SJCRH30 (cell line): ENCODE results near the gene PRSS27. TPM values are rescaled to one million over a fixed set of nuclear protein-coding genes. Genes with fewer than 3 reads are reported as not detected.
"Not testable (repeated sequence)": the region's sequence is repeated elsewhere in the genome, so short reads cannot be mapped to it uniquely, and the experiment has no call there.

Experiments used
- DNase-seq, 2 experiments: peaks; one replicate each; pipeline ENCODE4 v3.0.0-alpha.2; 2015 to 2020
- H3K27ac ChIP-seq: fragments of 250-450 bp; sonication (Bioruptor Pico); 2 replicates; pipeline ENCODE4 v1.5.1; 2020; ENCODE audit warnings: mild to moderate bottlenecking, moderate library complexity
- H3K27me3 ChIP-seq: fragments of 250-450 bp; sonication (Bioruptor Pico); 2 replicates; pipeline ENCODE4 v1.5.1; 2020; ENCODE audit warnings: mild to moderate bottlenecking, moderate library complexity
- H3K36me3 ChIP-seq: fragments of 250-450 bp; sonication (Bioruptor Pico); 2 replicates; pipeline ENCODE4 v1.5.1; 2020; ENCODE audit warnings: mild to moderate bottlenecking, moderate library complexity
- H3K4me1 ChIP-seq: fragments of 250-450 bp; sonication (Bioruptor Pico); 2 replicates; pipeline ENCODE4 v1.5.1; 2020; ENCODE audit warnings: mild to moderate bottlenecking, moderate library complexity
- H3K4me3 ChIP-seq: fragments of 250-450 bp; sonication (Bioruptor Pico); 2 replicates; pipeline ENCODE4 v1.5.1; 2020; ENCODE audit warnings: mild to moderate bottlenecking, moderate library complexity
- H3K9me3 ChIP-seq: fragments of 250-450 bp; sonication (Bioruptor Pico); replicated peaks from 2 replicates; pipeline ENCODE4 v1.5.1; 2020; ENCODE audit warnings: mild to moderate bottlenecking, moderate library complexity
- total RNA-seq: library from RNA; depleted of rRNA; stranded (reverse); fragments of >200 nt; shearing (Covaris generic); gene quantifications from 2 replicates; pipeline ENCODE4 v1.2.3, GENCODE V29; 2014

PRSS27 gene
- total RNA-seq, 1 experiment from 2014 or later = 0.40 TPM

DNA sequence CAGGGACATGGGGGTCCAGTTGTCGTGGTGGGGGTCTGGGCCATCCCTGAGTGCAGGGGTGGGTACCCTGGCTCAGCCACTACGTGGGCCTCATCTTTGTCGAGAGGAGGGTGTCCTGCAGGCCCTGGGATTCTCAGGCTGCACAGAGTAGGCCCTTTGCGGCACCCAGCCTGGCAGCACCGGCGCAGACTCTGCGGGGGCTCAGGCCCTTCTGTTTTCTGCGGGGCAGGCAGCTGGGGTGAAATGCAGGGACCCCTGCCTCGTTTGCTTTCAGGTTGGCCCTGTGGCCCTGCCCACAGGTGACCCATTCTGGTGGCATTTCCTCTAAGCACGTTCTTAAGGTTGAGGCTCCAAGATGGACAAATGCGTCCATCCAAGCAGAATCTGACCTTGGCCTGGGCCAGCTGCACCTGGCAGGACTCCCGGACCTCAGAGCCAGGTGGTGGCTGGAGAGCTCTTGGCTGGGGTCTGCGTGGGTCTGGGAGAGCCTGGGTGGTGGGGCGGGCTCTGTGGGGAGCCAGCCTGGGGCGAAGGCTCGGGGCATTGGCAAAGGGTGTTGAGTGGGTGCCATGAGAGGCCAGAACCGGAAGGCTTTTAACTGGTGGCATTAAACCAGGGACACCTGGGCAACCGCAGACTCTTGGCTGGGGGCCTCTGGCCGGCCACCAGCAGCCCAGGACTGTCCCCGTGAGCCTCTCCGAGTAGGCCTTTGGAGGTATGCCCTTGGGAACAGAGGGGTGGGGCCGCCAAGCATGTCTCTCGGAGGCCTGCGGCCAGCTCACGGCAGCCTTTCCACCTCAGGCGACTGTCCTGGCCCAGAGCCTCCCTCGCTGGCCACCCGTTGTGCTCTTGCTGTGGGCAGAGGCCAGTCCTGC, 16.9 kb downstream of the PRSS27 start:
- Histone ChIP-seq H3K9me3 (no peaks in the 10 kb centered on the region), H3K27me3 (no peaks in the 10 kb centered on the region), H3K4me1 (no peaks in the 10 kb centered on the region), H3K36me3 (0 out of 2 replicates have a peak, but pooled peaks cover 6% of the 10 kb centered on the region), H3K27ac (no peak overlapping the region), H3K4me3 (no peak overlapping the region)
- DNase-seq = no peak

DNA sequence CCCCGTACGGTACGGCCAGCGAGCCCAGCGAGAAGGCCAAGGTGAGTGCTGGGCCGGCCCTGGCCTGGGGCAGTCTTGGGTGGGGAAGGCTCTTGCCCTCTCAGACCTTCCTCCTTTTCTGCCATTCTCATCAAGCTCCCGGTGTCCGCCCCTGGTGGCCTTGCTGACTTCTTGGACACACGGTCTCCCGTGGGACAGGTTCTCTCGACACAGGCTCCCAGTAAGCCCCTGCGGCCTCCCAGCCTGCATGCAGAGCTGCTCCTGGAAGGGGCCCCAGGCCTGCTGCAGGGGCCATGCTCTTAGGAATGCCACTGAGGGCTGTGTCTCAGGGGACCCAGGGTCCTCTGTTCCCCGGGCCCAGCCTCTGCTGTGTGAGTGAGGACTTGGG, 17.6 kb downstream of the PRSS27 start:
- DNase-seq = no peak
- Histone ChIP-seq H3K9me3 (no peaks in the 10 kb centered on the region), H3K36me3 (no peaks in the 10 kb centered on the region; the same call in 1 of the 2 replicates), H3K27me3 (no peaks in the 10 kb centered on the region), H3K4me3 (no peak overlapping the region), H3K4me1 (no peaks in the 10 kb centered on the region), H3K27ac (no peak overlapping the region)

DNA sequence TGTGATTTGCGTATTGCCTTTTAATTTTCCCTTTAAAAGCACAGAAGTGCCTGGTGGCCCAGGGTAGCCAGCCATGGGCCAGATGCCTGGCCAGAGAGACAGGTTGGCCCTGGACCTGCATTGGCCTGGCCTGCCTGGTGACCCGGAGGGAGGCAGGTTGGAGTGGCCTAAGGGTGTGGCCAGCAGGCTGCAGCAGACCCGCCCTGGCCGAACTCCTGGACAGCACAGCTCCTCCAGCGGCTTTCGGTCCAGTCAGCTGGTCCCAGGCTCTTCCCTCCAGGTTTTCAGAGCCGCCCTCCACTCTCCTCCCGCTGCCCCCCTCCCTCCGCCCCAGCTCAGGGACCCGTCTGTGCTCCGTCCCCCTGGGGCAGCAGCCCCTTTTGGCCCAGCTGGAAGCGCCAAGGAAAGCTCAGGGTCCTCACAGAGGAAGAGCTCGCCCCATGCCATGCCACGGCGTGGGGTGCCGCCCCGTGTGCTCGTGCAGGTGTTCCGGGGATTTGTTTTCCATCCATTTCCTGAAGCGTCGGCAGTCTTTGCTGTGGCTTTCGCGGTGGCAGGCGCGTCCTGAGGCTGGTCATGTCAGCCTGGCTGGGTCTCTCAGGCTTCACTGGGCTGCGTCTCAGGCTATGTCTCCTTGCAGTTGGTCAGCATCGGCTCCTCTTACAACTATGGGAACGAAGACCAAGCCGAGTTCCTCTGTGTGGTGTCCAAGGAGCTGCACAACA, 18.1 kb downstream of the PRSS27 start:
- Histone ChIP-seq H3K36me3 (no peaks in the 10 kb centered on the region; the same call in none of the 2 replicates), H3K4me1 (no peaks in the 10 kb centered on the region), H3K27me3 (no peaks in the 10 kb centered on the region), H3K27ac (no peak overlapping the region), H3K9me3 (no peaks in the 10 kb centered on the region), H3K4me3 (no peak overlapping the region)
- no peak for DNase-seq

DNA sequence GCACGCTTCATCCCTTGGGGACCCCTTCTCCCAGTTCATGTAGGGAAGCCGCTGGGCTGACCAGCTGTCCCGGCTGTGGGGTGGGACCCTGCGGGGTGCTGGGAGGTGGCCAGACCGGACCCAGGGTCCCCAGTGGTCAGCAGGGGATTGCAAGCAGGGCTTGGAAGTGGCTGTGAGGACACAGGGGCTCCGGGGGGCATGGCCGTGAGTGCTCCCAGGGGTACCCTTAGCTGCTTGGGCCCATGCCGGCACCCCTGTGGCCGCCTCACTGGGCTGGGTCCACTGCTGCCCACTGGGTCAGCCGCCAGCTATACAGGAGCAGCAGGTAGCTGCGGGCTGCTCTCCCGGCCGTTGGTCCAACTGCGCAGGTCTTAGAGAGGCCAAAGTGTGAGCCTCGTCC, 18.8 kb downstream of the PRSS27 start:
- Histone ChIP-seq H3K9me3 (no peaks in the 10 kb centered on the region), H3K4me1 (no peaks in the 10 kb centered on the region), H3K36me3 (no peaks in the 10 kb centered on the region; the same call in none of the 2 replicates), H3K27ac (no peak overlapping the region), H3K27me3 (no peaks in the 10 kb centered on the region), H3K4me3 (no peak overlapping the region)
- no peak for DNase-seq

DNA sequence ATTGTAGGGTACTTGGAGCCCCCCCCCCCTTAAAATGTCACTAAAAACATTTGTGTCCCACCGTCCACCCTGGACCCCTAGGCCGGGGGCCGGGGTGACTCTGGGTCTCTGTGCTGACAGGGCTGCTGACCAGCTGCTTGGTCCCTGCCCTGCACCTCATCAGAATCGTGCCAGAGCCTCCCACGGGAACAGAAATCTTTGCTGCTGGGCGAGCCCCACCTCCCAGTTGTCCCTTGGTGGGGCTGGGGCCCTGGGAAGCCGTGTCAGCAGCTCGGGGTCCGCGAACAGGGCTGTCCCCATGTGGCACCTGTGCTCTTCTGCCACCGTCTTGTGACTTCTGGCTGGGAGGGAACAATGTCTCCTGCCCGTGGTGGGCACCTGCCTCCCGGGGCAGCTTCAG, 19.2 kb downstream of the PRSS27 start:
- no peak for DNase-seq
- no peaks in the 10 kb centered on the region for H3K27me3 ChIP-seq
- no peaks in the 10 kb centered on the region; the same call in none of the 2 replicates for H3K36me3 ChIP-seq

DNA sequence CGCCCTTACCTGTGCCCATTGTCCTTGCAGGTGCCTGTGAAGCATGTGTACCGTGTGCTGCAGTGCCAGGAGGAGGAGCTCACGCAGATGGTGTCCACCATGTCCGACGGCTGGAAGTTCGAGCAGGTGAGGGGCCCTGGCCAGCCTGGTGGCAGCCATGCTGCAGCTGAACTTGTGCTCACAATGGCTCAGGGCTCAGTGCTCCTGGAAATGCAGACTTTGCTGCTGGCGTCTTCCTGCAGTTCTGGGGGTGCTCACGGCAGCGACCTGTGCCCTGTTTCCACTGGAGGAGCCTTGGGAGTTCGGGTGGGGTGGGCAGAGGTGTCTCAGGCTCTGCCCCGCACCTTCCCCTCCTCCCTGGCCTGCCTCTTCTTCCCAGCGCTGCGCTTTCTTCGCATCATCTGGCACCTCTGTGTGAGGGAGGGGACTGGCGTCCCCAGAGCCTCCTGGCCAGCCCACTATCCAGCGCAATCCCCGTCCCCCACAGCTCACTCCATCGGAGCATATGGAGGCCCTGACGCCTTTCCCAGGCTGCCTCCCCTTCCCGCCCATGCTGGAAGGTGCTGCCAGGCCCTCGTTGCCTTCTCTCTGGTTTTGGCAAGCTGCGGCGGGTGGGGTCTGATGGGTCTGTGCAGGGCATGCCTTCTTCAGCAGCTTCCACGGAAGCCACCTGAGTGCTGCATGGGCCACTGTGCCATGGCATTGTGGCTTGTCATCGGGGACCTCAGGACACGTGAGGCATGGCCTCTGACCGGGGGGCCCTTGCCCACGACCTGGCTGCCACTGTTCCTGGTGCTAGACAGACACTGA, 20.0 kb downstream of the PRSS27 start:
- Histone ChIP-seq H3K4me1 (no peaks in the 10 kb centered on the region), H3K4me3 (no peak overlapping the region), H3K9me3 (no peaks in the 10 kb centered on the region), H3K36me3 (no peaks in the 10 kb centered on the region; the same call in none of the 2 replicates), H3K27ac (no peak overlapping the region), H3K27me3 (no peaks in the 10 kb centered on the region)
- no peak for DNase-seq

More for the DNA sequence above, 19.2 kb downstream of the PRSS27 start:
- H3K4me3 ChIP-seq = no peak overlapping the region
- H3K9me3 ChIP-seq = no peaks in the 10 kb centered on the region
- H3K27ac ChIP-seq = no peak overlapping the region
- H3K4me1 ChIP-seq = no peaks in the 10 kb centered on the region

DNA sequence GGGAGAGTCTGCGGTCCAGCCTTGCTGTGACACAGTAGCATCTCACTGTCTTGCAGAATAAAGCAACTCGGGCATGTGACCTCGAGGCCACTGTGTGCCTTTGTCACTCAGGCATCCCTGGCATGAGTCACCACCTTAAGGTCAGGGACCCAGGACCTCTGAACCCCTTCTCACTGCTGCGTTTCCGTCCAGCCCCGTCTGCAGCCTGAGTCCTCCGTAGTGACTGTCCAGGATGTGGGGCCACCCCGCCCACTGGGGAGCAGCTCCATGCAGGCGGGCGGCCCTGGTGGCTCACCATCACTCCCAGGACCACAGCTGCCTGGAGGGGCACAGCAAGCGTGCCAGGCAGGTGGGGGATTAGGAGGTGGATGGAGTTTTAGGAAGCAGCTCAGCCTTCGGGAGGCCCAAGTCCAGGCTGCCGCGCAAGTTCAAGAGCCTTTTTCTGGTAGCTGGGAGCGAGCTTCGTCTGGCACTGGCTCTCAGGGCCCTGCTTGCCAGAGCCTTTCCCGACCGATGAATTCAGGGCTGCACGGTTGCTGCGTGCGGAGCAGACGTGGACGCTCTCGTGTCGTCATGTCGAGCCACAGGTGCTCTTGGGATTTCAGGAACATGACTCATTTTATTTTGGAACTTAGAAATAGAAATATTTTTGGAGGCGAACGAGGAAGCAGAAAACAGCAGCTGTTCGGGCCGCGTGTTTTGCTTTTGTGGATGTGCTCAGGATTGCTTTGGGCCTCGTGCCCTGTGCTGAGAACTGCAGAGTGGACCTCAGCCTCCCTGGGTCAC, 20.9 kb downstream of the PRSS27 start:
- Histone ChIP-seq H3K9me3 (no peaks in the 10 kb centered on the region), H3K4me1 (no peaks in the 10 kb centered on the region), H3K27ac (no peak overlapping the region), H3K36me3 (no peaks in the 10 kb centered on the region; the same call in none of the 2 replicates), H3K4me3 (no peak overlapping the region), H3K27me3 (no peaks in the 10 kb centered on the region)
- no peak for DNase-seq

DNA sequence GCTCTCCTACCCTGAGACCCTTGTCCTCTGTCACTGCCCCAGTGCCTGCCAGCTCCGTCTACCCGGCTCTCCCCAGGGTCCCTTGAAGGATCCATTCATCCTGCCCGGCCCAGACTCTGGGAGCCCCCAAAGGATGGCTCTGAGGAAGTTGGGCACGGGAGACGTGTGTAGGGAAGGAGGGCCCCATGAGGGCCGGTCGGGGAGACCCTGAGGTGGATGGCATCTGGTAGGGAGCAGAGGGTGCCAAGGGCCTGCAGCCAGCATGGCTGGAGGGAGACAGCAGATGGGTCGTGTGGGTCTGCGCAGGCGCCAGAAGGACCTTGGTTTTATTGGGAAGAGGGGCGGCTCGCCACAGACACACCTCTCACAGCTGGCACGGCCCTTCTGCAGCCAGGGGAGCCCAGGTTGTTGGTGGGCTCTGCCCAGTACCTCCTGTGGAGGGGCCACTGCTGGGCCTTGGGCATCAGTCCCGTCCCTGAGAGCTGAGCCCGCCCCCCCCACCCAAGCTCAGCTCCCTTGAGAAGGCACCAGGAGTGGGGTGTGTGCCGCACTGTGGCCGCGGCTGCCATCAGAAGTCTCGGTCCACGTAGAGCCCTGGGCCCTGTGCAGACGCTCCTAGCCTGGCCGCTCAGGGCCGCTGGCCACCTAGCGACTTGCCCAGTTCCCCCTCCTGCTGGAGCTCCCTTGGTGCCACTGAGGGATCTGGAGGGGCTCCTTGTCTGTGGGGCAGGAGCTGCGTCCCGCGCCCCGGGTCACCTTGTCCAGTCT, 21.7 kb downstream of the PRSS27 start:
- Histone ChIP-seq H3K9me3 (no peaks in the 10 kb centered on the region), H3K27ac (no peak overlapping the region), H3K27me3 (no peaks in the 10 kb centered on the region), H3K36me3 (no peaks in the 10 kb centered on the region; the same call in none of the 2 replicates), H3K4me3 (no peak overlapping the region), H3K4me1 (peaks cover 3% of the 10 kb centered on the region; the same call in 1 of the 2 replicates)
- no peak for DNase-seq

DNA sequence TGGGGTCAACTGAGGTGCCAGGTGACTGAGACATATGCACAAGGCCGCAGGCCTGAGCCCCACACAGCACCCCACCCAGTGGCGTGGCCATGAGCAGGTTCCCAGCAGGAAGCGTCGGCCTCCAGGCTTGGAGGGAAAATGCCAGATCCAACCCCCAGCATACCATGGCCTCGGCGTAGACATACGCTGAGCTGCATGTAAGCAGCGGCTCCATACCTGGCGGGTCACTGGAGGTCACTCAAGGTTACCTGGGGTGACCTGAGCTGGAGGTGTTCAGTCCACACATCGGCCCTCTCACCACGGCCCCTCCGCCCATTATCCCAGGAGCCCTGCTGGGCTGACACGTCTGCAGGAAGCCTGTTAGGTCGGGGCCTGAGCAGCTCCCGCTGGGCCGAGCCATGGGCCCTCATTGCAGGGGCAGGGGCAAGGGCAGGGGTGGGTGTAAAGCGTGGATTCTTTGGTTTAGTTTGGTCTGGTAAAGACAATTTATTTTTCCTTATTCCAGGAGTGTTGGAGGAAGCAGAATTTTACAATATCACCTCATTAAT, 22.5 kb downstream of the PRSS27 start:
- Histone ChIP-seq H3K27ac (no peak overlapping the region), H3K9me3 (no peaks in the 10 kb centered on the region), H3K27me3 (no peaks in the 10 kb centered on the region), H3K4me3 (no peak overlapping the region), H3K4me1 (peaks cover 3% of the 10 kb centered on the region; the same call in 1 of the 2 replicates), H3K36me3 (no peaks in the 10 kb centered on the region; the same call in none of the 2 replicates)
- no peak for DNase-seq

DNA sequence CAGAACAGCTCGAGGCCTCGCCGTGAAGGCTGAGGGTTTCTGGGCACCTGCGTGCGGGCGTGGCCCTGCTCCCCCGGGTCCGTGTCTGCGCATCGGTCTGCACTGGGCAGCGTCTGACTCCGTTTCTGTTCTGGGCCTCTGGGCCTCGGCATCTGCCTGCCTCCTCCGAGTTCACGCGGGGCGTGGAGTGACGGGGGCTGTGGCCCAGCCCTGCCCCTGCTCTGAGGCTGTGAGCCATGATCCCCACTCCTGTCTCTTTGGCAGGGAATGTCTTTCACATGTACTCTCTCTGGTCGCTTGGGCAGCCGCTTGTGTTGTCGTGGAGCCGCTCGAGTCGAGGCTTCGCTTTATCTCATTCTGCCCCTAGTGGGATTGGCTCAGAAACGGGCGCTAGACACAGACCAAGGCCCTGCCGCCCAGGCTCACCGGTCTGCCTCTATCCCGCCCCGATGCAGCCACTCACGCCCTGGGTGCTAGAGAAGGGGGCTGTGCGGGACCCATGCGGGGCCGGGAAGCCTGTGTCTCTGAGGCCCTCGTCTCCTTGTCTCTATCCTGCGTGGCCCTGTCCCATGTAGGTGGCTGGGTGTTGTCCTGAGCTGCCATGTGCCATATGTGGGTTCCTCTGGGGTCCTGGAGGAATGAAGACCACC, 23.3 kb downstream of the PRSS27 start:
- H3K27ac ChIP-seq, DNase-seq, H3K27me3 ChIP-seq, H3K4me3 ChIP-seq, H3K9me3 ChIP-seq, H3K36me3 ChIP-seq: not testable (repeated sequence)
- H3K4me1 ChIP-seq = peaks cover 10% of the 10 kb centered on the region; the same call in 1 of the 2 replicates

DNA sequence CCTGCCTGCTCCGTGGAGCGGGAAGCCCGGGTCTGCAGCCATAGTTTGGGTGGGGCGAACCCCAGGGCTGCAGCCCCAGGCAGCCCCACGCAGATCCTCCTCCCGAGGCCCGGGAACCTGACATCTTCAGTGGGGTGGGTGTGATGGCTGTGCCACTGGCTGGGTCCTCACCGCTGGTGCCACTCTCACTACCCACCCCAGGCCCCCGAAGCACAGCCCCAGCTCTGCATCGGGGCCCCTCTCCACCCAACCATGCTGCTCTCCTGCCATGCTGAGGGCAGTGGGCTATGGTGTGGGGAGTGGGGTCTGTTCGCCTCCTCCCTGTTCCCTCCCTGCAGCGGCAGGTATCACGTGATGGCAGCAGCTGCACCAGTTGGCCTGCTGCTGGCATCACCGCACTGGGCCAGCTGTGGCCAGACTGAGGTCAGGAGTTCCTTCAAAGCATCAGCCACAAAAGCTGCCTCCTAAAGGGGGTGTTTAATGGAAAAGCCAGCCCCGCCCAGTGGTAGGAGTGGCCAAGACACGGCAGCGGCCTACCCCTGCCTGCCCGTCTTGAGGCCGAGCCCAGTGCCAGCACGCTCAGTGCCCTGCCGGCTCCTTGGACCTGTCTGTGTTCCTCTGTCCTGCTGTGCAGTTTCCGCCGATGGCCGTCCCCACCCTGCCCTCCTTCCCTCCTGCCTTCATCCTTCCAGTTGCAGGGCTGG, 26.9 kb downstream of the PRSS27 start:
- peaks cover 12% of the 10 kb centered on the region; the same call in 1 of the 2 replicates for H3K4me1 ChIP-seq
- DNase-seq = peak; percentile 92
- no peaks in the 10 kb centered on the region for H3K9me3 ChIP-seq
- H3K27me3 ChIP-seq = no peaks in the 10 kb centered on the region
- H3K27ac ChIP-seq = peak overlapping the region; percentile 86
- H3K4me3 ChIP-seq = peak overlapping the region; percentile 39
- peaks cover 9% of the 10 kb centered on the region for H3K36me3 ChIP-seq

DNA sequence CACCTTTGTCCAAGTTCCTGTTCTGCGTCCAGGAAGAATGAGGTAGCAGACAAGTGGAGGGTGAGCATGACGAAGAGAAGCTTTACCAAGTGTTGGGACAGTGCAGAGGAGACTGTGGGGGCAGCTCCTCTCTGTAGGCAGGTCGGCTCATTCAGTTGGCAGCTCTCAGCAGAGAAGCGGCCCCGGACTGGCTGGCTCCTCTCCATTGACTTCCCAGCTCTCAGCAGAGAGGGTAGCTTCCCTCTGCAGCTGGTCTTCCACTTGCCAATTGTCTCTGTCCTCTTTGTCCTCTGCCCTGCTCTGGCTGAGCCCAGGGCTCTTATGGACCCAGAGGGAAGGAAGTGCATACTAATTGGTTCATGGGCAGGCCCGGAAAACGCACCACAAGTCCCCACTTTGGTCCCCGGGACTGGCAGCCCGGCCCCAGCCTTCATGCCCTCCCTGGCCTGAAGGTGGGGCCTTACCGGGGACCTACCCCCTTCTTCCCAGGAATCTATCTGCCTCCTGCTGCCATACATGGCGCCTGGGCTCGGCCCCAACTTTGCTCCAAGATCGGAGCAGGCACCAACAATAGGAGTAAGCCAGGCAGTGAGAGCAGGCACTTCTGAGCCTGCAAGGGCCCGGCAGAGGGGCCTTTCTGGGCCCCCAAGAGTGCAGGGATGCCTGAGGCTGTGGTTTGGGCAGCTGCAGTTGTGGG, 27.6 kb downstream of the PRSS27 start:
- peak overlapping the region; percentile 39 for H3K4me3 ChIP-seq

More for the DNA sequence above, 27.6 kb downstream of the PRSS27 start:
- DNase-seq = peak; percentile 66 to 75
- Histone ChIP-seq H3K27me3 (no peaks in the 10 kb centered on the region), H3K4me1 (peaks cover 12% of the 10 kb centered on the region; the same call in 1 of the 2 replicates), H3K36me3 (peaks cover 9% of the 10 kb centered on the region), H3K27ac (peak overlapping the region; percentile 86), H3K9me3 (no peaks in the 10 kb centered on the region)
